HS-27A (cell line): ENCODE results near the gene LTV1.
"Not testable (repeated sequence)": the region's sequence is repeated elsewhere in the genome, so short reads cannot be mapped to it uniquely, and the experiment has no call there.

ENCODE experiments used
- DNase-seq: peaks from one replicate; pipeline ENCODE4 v3.0.0-alpha.2; 2012; ENCODE audit warnings: low read depth, missing footprints

LTV1 gene

GRCh38 chr6:143842902-143843676, at the start of gene LTV1:
Gene LTV1 (plus strand): TSS chr6:143843338. CDS start chr6:143843478, 140 bp downstream.
- DNase-seq: peak; percentile 85

GRCh38 chr6:143796551-143796950, 46.6 kb upstream of the LTV1 start:
- not testable (repeated sequence) for DNase-seq

- DNase-seq: not testable (repeated sequence)
These were observed 44.7 kb upstream of the LTV1 start for GRCh38 chr6:143798487-143798886.

- DNase-seq: no peak
These were observed 40.1 kb upstream of the LTV1 start for GRCh38 chr6:143802833-143803565.

- DNase-seq: no peak
These were observed 39.2 kb upstream of the LTV1 start for GRCh38 chr6:143803769-143804568.

GRCh38 chr6:143804835-143805239, 38.3 kb upstream of the LTV1 start:
- DNase-seq: no peak

GRCh38 chr6:143806282-143807102, 36.6 kb upstream of the LTV1 start:
- peak; percentile 34 for DNase-seq

- DNase-seq: no peak
These were observed 35.9 kb upstream of the LTV1 start for GRCh38 chr6:143807103-143807772.

GRCh38 chr6:143810745-143811144, 32.4 kb upstream of the LTV1 start:
- no peak for DNase-seq

GRCh38 chr6:143811501-143812157, 31.5 kb upstream of the LTV1 start:
- DNase-seq: no peak

GRCh38 chr6:143817621-143818020, 25.5 kb upstream of the LTV1 start:
- DNase-seq: no peak

GRCh38 chr6:143821359-143821758, 21.8 kb upstream of the LTV1 start:
- DNase-seq: no peak

- no peak for DNase-seq
These were observed 20.5 kb upstream of the LTV1 start for GRCh38 chr6:143822584-143823024.

GRCh38 chr6:143823548-143823947, 19.6 kb upstream of the LTV1 start:
- no peak for DNase-seq

GRCh38 chr6:143828572-143828971, 14.6 kb upstream of the LTV1 start:
- no peak for DNase-seq

- no peak for DNase-seq
These were observed 7.0 kb upstream of the LTV1 start for GRCh38 chr6:143836150-143836549.

- no peak for DNase-seq
These were observed 4.7 kb upstream of the LTV1 start for GRCh38 chr6:143838395-143838794.

- no peak for DNase-seq
These were observed 3.9 kb upstream of the LTV1 start for GRCh38 chr6:143839196-143839595.

GRCh38 chr6:143840595-143841265, 2.4 kb upstream of the LTV1 start:
- DNase-seq: no peak

GRCh38 chr6:143842461-143842901, 657 bp upstream of the LTV1 start:
- DNase-seq: no peak
